Tibial artery (tissue), 4 donors: ENCODE results near the gene MYO3B.
"Not testable (repeated sequence)": the region's sequence is repeated elsewhere in the genome, so short reads cannot be mapped to it uniquely, and the experiment has no call there.

ENCODE experiments used
- DNase-seq, 2 donors: peaks; one replicate each; pipeline ENCODE4 v3.0.0-alpha.2; 2019
- H3K27ac ChIP-seq, 2 donors: fragments of 200-600 bp; sonication (generic) in 1 of 2; 1 replicate in 1 of 2; 2 replicates in 1 of 2; pipeline ENCODE4 v1.5.1; 2018 to 2019; ENCODE audit warnings: mild to moderate bottlenecking in 1 of 2
- H3K27me3 ChIP-seq, 2 donors: fragments of 200-600 bp; sonication (generic) in 1 of 2; one replicate each; pipeline versions ENCODE4 v1.5.1 to v1.6.0; 2016 to 2019
- H3K36me3 ChIP-seq, 3 donors: fragments of 200-600 bp; sonication (generic) in 2 of 3; one replicate each; pipeline ENCODE4 v1.5.1; 2016 to 2019; ENCODE audit warnings: mild to moderate bottlenecking in 2 of 3
- H3K4me1 ChIP-seq, 4 donors: fragments of 200-600 bp; sonication (generic) in 2 of 4; 1 replicate in 3 of 4; 2 replicates in 1 of 4; pipeline ENCODE4 v1.5.1; 2016 to 2019
- H3K4me3 ChIP-seq, 2 donors: fragments of 200-600 bp; sonication (generic) in 1 of 2; 1 replicate in 1 of 2; 2 replicates in 1 of 2; pipeline ENCODE4 v1.5.1; 2018 to 2019; ENCODE audit warnings: mild to moderate bottlenecking in 2 of 2
- H3K9me3 ChIP-seq, 3 donors: fragments of 200-600 bp; sonication (generic) in 1 of 3; one replicate each; pipeline ENCODE4 v1.5.1; 2016 to 2019
- intact Hi-C: fragments of 100-400 bp; cut with DNase I; formaldehyde crosslinking; loops from one replicate; pipeline ENCODE4 v1.15.0; 2023; ENCODE audit warnings: low total_unique reads
- TF ChIP-seq, protein P1 (sequence below), 2 experiments: fragments of 200-600 bp in 1 of 2; fragments of 450-650 bp in 1 of 2; IDR thresholded peaks; one replicate each; pipeline ENCODE4 v1.5.1; 2017 to 2019; ENCODE audit warnings: antibody characterized with exemption in 2 of 2, mild to moderate bottlenecking in 1 of 2, moderate library complexity in 1 of 2

MYO3B gene

GRCh38 chr2:170466632-170467031 is 288.7 kb downstream of the MYO3B start:
- H3K4me1 ChIP-seq: peaks cover 0 to 13% (median 0%) of the 10 kb centered on the region in 4 donors
- no peaks in the 10 kb centered on the region for H3K9me3 ChIP-seq
- H3K4me3 ChIP-seq: no peak overlapping the region
- no peaks in the 10 kb centered on the region for H3K36me3 ChIP-seq
- H3K27me3 ChIP-seq: no peaks in the 10 kb centered on the region
- no peak for DNase-seq
- H3K27ac ChIP-seq: no peak overlapping the region
- intact Hi-C loops: no loop called here
- TF ChIP-seq, protein P1, sequence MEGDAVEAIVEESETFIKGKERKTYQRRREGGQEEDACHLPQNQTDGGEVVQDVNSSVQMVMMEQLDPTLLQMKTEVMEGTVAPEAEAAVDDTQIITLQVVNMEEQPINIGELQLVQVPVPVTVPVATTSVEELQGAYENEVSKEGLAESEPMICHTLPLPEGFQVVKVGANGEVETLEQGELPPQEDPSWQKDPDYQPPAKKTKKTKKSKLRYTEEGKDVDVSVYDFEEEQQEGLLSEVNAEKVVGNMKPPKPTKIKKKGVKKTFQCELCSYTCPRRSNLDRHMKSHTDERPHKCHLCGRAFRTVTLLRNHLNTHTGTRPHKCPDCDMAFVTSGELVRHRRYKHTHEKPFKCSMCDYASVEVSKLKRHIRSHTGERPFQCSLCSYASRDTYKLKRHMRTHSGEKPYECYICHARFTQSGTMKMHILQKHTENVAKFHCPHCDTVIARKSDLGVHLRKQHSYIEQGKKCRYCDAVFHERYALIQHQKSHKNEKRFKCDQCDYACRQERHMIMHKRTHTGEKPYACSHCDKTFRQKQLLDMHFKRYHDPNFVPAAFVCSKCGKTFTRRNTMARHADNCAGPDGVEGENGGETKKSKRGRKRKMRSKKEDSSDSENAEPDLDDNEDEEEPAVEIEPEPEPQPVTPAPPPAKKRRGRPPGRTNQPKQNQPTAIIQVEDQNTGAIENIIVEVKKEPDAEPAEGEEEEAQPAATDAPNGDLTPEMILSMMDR (IDR thresholded peaks at IDR 0.05): no peak

GRCh38 chr2:170467568-170468422 is 289.8 kb downstream of the MYO3B start:
- Histone ChIP-seq H3K36me3 (no peaks in the 10 kb centered on the region), H3K27ac (no peak overlapping the region), H3K4me1 (peaks cover 0 to 13% (median 0%) of the 10 kb centered on the region in 4 donors), H3K4me3 (no peak overlapping the region), H3K9me3 (no peaks in the 10 kb centered on the region), H3K27me3 (no peaks in the 10 kb centered on the region)
- TF ChIP-seq, protein P1 (IDR thresholded peaks at IDR 0.05): no peak
- no peak for DNase-seq
- intact Hi-C loops: no loop called here

GRCh38 chr2:170468557-170468956 is 290.6 kb downstream of the MYO3B start:
- H3K4me1 ChIP-seq: peaks cover 0 to 13% (median 0%) of the 10 kb centered on the region in 4 donors
- no peaks in the 10 kb centered on the region for H3K27me3 ChIP-seq
- H3K4me3 ChIP-seq: no peak overlapping the region
- intact Hi-C loops: no loop called here
- H3K36me3 ChIP-seq: no peaks in the 10 kb centered on the region
- TF ChIP-seq, protein P1 (IDR thresholded peaks at IDR 0.05): no peak
- DNase-seq: no peak
- H3K27ac ChIP-seq: no peak overlapping the region
- H3K9me3 ChIP-seq: no peaks in the 10 kb centered on the region

- DNase-seq, intact Hi-C loops, H3K27ac ChIP-seq, H3K9me3 ChIP-seq, H3K4me3 ChIP-seq, H3K36me3 ChIP-seq, H3K27me3 ChIP-seq: not testable (repeated sequence)
- peaks cover 0 to 10% (median 0%) of the 10 kb centered on the region in 4 donors for H3K4me1 ChIP-seq
Measured at GRCh38 chr2:170472498-170472897, 294.6 kb downstream of the MYO3B start.

DNA sequence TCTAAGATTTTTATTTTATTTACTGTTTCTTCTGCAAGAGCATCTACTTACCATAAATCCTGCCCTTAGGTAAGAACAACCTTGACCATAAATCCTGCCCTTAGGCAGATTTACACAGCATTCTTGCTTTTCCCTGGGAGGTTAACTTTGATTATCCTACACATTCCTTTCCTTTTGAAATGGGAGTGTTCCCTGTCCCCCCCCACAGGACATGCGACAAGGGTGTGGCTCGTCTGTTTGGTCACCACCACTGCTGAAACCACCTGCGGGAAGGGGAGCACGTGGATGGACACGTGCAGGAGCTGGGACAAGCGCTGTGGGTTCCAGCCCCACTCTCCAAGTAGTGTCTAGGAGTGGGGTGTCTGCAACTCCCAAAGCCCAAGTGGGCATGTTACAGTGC is 297.9 kb downstream of the MYO3B start:
- Histone ChIP-seq H3K36me3 (no peaks in the 10 kb centered on the region), H3K9me3 (no peaks in the 10 kb centered on the region), H3K27ac (no peak overlapping the region), H3K4me3 (no peak overlapping the region), H3K4me1 (no peaks in the 10 kb centered on the region), H3K27me3 (no peaks in the 10 kb centered on the region)
- no peak for DNase-seq
- TF ChIP-seq, protein P1 (IDR thresholded peaks at IDR 0.05): no peak
- intact Hi-C loops: no loop called here

GRCh38 chr2:170477630-170478029 is 299.7 kb downstream of the MYO3B start:
- TF ChIP-seq, protein P1 (IDR thresholded peaks at IDR 0.05): no peak

More at GRCh38 chr2:170477630-170478029, 299.7 kb downstream of the MYO3B start:
- H3K9me3 ChIP-seq: no peaks in the 10 kb centered on the region
- H3K4me3 ChIP-seq: no peak overlapping the region
- no peak for DNase-seq
- H3K27ac ChIP-seq: no peak overlapping the region
- H3K36me3 ChIP-seq: no peaks in the 10 kb centered on the region
- no peaks in the 10 kb centered on the region for H3K27me3 ChIP-seq
- no peaks in the 10 kb centered on the region for H3K4me1 ChIP-seq
- intact Hi-C loops: no loop called here
